ENCODE measurements around the gene IFNGR2.

GRCh38 chr21:33452362-33452761 is 49.1 kb downstream of the IFNGR2 start:
- no peak for TF ChIP-seq CTCF (IDR thresholded peaks at IDR 0.05; ENCODE audit: extremely low read depth in 1 of 2, insufficient read depth in 1 of 2, low read depth in 1 of 2, low read length in 2 of 2)
- TF ChIP-seq POLR2AphosphoS5 (IDR thresholded peaks at IDR 0.05; ENCODE audit: insufficient read depth, low read depth, low read length), result no peak
- TF ChIP-seq EZH2 (IDR thresholded peaks at IDR 0.05; ENCODE audit: borderline replicate concordance, low read depth, low read length, severe bottlenecking), result no peak
- TF ChIP-seq POLR2A (IDR thresholded peaks at IDR 0.05; ENCODE audit: low read depth, low read length), result no peak
- TF ChIP-seq MYC (IDR thresholded peaks at IDR 0.05; ENCODE audit: low read depth, low read length), result no peak
- no peak for TF ChIP-seq MAX (IDR thresholded peaks at IDR 0.05; ENCODE audit: insufficient read depth, insufficient read length)
- TF ChIP-seq JUN (IDR thresholded peaks at IDR 0.05; ENCODE audit: borderline replicate concordance, insufficient read depth, insufficient read length, low read depth), result no peak
- TF ChIP-seq GATA2 (IDR thresholded peaks at IDR 0.05; ENCODE audit: insufficient read depth, insufficient read length, low read depth, low read length), result no peak
- no peak for TF ChIP-seq FOS (IDR thresholded peaks at IDR 0.05; ENCODE audit: borderline replicate concordance, insufficient read depth, low read length)

All from endothelial cell of umbilical vein (primary cell).